Testis (tissue), 3 donors: Measurements from ENCODE around the gene FBXL17. TPM values are rescaled to one million over a fixed set of nuclear protein-coding genes. Genes with fewer than 3 reads are reported as not detected.

Experiments
- DNase-seq: peaks from one replicate; pipeline ENCODE4 v3.0.0-alpha.2; 2019
- H3K27ac ChIP-seq, 2 donors: fragments of 200-600 bp; sonication (generic); one replicate each; pipeline ENCODE4 v1.5.1; 2019
- H3K27me3 ChIP-seq: fragments of 200-600 bp; sonication (generic); one replicate; pipeline ENCODE4 v1.5.1; 2019
- H3K36me3 ChIP-seq: fragments of 200-600 bp; sonication (generic); one replicate; pipeline ENCODE4 v1.5.1; 2017; ENCODE audit warnings: low read depth; ENCODE audit errors: missing control alignments
- H3K4me1 ChIP-seq: fragments of 200-600 bp; sonication (generic); one replicate; pipeline ENCODE4 v1.5.1; 2019
- H3K4me3 ChIP-seq, 2 donors: fragments of 200-600 bp; sonication (generic); one replicate each; pipeline ENCODE4 v1.5.1; 2017 to 2019
- H3K9me3 ChIP-seq: fragments of 200-600 bp; sonication (generic); one replicate; pipeline ENCODE4 v1.5.1; 2017
- POLR2A ChIP-seq: fragments of 450-650 bp; IDR thresholded peaks from one replicate; pipeline ENCODE4 v1.6.1; 2017; ENCODE audit warnings: antibody characterized with exemption, mild to moderate bottlenecking, moderate library complexity
- WGBS, 2 donors: methylation state at CpG; one replicate each; pipeline ENCODE4 v1.1.5; 2018; 5-methylcytosine and 5-hydroxymethylcytosine counted together
- intact Hi-C: fragments of 100-400 bp; cut with DNase I; formaldehyde crosslinking; loops from one replicate; pipeline ENCODE4 v1.15.1; 2023; ENCODE audit warnings: low total_unique reads
- polyA plus RNA-seq: library from polyadenylated mRNA; stranded (reverse); fragments of 350-450 nt; fragmentation: Illumina TruSeq; extraction: RNeasy Lipid Tissue Mini Kit (QIAGEN cat#74804); gene quantifications from one replicate; pipeline ENCODE4 v1.2.3, GENCODE V29; 2014; ENCODE audit warnings: low read depth, low replicate concordance; ENCODE audit not compliant: insufficient read depth
- total RNA-seq, 2 donors: library from RNA; depleted of rRNA; stranded (reverse); fragments of >200 nt; gene quantifications; one replicate each; pipeline ENCODE4 v1.2.3, GENCODE V29; 2016
- TF ChIP-seq, protein P1 (sequence below), 3 experiments: fragments of 450-650 bp in 2 of 3; fragments of 200-600 bp in 1 of 3; sonication (generic) in 1 of 3; IDR thresholded peaks; one replicate each; pipeline ENCODE4 v1.5.1; 2016 to 2019; ENCODE audit warnings: antibody characterized with exemption in 3 of 3, mild to moderate bottlenecking in 2 of 3, moderate library complexity in 1 of 3

Gene FBXL17
- total and polyA plus RNA-seq, 3 donors from 2014 or later: 20.7 to 25.1 (median 22.6) TPM

DNA sequence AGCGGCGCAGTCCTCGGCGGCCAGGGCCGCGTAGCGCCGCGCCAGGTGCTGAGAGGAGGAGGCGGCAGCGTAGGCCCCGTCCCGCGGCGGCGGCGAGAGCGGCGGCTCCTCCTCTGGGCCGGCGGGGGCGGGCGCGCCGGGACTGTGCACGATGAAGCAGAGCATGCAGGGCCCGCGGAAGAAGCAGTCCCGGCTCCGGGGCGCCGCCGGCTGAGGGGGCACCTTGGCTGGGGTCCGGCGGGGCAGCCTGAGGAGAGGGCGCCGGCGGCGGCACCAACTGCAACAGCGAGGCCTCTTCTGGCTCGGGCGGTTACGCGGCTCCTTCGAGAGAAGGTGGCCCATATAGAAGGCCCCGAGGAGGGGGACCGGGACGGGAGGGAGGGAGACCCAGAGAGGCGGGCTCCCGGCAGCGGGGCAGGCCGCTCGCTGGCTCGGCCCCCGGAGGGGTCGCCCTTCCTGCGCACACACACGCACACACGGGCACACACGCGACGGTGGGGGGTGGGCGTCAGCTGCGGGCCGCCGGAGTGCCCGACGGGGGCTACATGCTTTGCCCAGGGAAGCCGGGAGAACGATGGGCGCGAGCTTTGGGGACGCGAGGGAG lies 446 bp downstream of the FBXL17 start:
- peak; percentile 63 for DNase-seq
- H3K4me1 ChIP-seq: peaks cover 21% of the 10 kb centered on the region
- intact Hi-C loops: no loop called here
- H3K27me3 ChIP-seq: no peaks in the 10 kb centered on the region
- 1% methylated on average over 28 to 39 of the region's 74 CpGs for WGBS, 2 donors
- H3K4me3 ChIP-seq: peak overlapping the region; percentile 95 to 98
- TF ChIP-seq, protein P1, sequence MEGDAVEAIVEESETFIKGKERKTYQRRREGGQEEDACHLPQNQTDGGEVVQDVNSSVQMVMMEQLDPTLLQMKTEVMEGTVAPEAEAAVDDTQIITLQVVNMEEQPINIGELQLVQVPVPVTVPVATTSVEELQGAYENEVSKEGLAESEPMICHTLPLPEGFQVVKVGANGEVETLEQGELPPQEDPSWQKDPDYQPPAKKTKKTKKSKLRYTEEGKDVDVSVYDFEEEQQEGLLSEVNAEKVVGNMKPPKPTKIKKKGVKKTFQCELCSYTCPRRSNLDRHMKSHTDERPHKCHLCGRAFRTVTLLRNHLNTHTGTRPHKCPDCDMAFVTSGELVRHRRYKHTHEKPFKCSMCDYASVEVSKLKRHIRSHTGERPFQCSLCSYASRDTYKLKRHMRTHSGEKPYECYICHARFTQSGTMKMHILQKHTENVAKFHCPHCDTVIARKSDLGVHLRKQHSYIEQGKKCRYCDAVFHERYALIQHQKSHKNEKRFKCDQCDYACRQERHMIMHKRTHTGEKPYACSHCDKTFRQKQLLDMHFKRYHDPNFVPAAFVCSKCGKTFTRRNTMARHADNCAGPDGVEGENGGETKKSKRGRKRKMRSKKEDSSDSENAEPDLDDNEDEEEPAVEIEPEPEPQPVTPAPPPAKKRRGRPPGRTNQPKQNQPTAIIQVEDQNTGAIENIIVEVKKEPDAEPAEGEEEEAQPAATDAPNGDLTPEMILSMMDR (IDR thresholded peaks at IDR 0.05): no peak
- TF ChIP-seq POLR2A: no peak
- H3K27ac ChIP-seq: peak overlapping the region; percentile 95 to 96
- no peaks in the 10 kb centered on the region for H3K36me3 ChIP-seq
- no peaks in the 10 kb centered on the region for H3K9me3 ChIP-seq

DNA sequence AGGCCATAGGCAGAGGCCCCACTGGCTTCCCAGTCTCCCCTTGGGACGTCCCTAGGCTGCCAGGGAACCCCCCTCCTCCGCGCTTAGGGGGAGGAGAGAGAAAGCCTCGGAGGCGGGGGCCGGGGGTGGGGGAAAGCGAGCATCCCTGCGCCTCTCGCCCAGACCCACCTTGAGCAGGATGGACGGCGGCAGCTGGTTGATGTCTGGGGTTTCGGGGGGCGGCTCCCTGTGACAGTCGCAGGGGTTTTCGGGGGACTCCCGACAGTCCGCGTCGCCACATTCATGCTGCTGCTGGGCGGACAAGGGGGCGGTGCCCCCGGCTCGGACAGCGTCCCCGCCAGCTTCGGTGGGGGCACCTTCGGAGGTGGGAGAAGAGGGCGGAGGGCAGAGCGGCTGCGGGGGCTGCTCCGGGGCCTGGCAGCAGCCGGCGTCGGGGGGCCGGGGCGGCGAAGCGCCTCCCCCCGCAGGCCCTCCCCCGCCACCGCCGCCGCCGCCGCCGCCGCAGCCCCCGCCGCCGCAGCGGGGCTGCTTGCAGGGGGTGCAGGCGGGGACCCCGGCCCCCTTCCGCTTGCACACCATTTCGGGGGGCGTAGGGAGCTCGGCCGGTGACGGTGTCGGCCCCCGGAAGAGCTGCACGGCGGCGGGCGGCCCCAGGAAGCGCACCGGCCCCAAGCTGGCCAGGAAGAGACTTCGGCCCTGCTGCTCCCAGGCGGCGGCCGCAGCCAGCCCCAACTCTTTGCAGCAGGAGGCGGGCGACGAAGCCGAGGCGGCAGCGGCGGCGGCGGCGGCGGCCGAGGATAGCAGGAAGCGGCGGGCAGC lies 1.2 kb downstream of the FBXL17 start:
- peak overlapping the region; percentile 95 to 96 for H3K27ac ChIP-seq
- H3K4me1 ChIP-seq: peaks cover 21% of the 10 kb centered on the region
- H3K9me3 ChIP-seq: no peaks in the 10 kb centered on the region
- no peaks in the 10 kb centered on the region for H3K27me3 ChIP-seq
- 0 to 1% methylated on average over 3 to 33 of the region's 85 CpGs for WGBS, 2 donors
- TF ChIP-seq, protein P1 (IDR thresholded peaks at IDR 0.05): no peak
- no peak for TF ChIP-seq POLR2A
- H3K36me3 ChIP-seq: no peaks in the 10 kb centered on the region
- intact Hi-C loops: no loop called here
- H3K4me3 ChIP-seq: peak overlapping the region; percentile 95 to 98
- peak; percentile 74 for DNase-seq

DNA sequence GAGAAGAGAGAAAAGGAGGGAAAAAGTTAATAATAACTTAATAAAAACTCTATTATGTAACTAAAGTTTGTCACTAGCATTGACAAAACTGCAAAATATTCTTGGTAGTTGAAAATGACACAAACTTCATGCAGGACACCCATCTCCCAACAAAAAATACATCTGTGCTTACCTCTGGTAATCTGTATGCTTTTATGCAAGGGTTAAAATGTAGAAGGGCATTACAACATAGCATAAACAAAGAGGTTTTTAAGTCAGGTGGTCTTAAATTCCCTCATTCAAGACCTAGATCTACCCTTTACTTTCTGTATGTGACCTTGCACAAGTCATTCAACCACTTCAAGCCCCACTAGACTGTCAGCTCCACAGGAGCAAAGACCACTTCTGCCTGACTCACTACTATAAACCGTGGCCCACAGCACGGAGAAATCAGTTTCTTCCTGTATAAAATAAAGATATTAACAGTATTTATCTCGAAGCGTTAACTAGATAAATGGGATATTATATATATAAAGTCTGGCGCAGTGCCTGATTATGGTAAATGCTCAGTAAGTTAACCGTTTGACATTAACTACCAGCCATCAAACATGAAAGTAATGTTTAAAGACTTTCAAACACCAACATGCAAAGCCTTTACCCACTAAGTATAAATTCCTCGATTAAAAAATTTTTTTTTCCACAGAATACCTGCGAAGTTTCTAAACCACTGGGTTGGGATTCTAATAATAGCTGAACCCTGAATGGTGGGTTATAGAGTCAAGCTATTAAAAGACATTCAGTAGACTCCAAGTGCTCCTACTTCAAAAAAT lies 2.0 kb downstream of the FBXL17 start:
- Histone ChIP-seq H3K4me1 (peaks cover 21% of the 10 kb centered on the region), H3K36me3 (no peaks in the 10 kb centered on the region), H3K4me3 (peak overlapping the region; percentile 95 to 98), H3K9me3 (no peaks in the 10 kb centered on the region), H3K27me3 (no peaks in the 10 kb centered on the region), H3K27ac (peak overlapping the region; percentile 95 to 96)
- 9 to 10% methylated on average over 8 of the region's 8 CpGs for WGBS, 2 donors
- no peak for DNase-seq
- TF ChIP-seq, protein P1 (IDR thresholded peaks at IDR 0.05): no peak
- intact Hi-C loops: no loop called here

DNA sequence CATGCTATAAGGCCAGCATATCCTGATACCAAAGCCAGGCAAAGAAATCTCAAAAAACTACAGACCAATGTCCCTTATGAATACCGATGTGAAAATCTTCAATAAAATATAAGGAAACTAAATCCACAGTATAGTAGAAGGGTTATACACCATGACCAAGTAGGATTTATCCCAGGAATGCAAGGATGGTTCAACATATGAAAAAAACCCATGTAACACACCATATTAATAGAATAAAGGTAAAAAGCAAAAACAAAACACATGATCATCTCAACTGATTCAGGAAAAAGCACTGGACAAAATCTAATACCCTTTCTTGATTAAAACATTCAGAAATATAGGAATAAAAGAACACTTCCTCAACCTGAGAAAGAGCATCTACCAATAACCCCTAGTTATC lies 6.1 kb downstream of the FBXL17 start:
- WGBS, 2 donors: 96 to 100% methylated on average over 1 of the region's 1 CpG
- TF ChIP-seq, protein P1 (IDR thresholded peaks at IDR 0.05): no peak
- no peak for TF ChIP-seq POLR2A
- Histone ChIP-seq H3K4me1 (peaks cover 15% of the 10 kb centered on the region), H3K36me3 (no peaks in the 10 kb centered on the region), H3K27ac (no peak overlapping the region), H3K9me3 (no peaks in the 10 kb centered on the region), H3K27me3 (no peaks in the 10 kb centered on the region), H3K4me3 (no peak overlapping the region)
- DNase-seq: no peak
- intact Hi-C loops: no loop called here
